Measurements from ENCODE around the gene RNF2.

GRCh38 chr1:185027252-185027882 is 18.0 kb upstream of the RNF2 start:
- TF ChIP-seq GATA2 (IDR thresholded peaks at IDR 0.05; ENCODE audit: low read depth, low read length) = no peak
- TF ChIP-seq GATA3 (IDR thresholded peaks at IDR 0.05; ENCODE audit: low read depth, low read length) = no peak

Data from SH-SY5Y (cell line).